Lower lobe of right lung (tissue), 2 donors: ENCODE measurements around the gene IL1F10. TPM values are rescaled to one million over a fixed set of nuclear protein-coding genes. Genes with fewer than 3 reads are reported as not detected.

Source experiments
- ATAC-seq, 2 donors: fragments of 200-7000 bp; cut with Tn5 transposase; one replicate each; pipeline ENCODE4 v1.9.1; 2020 to 2022; ENCODE audit warnings: mild to moderate bottlenecking in 2 of 2, moderate library complexity in 2 of 2
- DNase-seq: peaks from one replicate; pipeline ENCODE4 v3.0.0-alpha.2; 2020
- H3K27ac ChIP-seq: fragments of 200-600 bp; one replicate; pipeline ENCODE4 v1.8.0; 2022
- H3K27me3 ChIP-seq: fragments of 200-600 bp; one replicate; pipeline ENCODE4 v1.8.0; 2022; ENCODE audit warnings: low read depth
- H3K36me3 ChIP-seq: fragments of 200-600 bp; one replicate; pipeline ENCODE4 v1.8.0; 2022; ENCODE audit warnings: mild to moderate bottlenecking
- H3K4me1 ChIP-seq: fragments of 200-600 bp; one replicate; pipeline ENCODE4 v1.8.0; 2022
- H3K4me3 ChIP-seq: fragments of 200-600 bp; one replicate; pipeline ENCODE4 v1.8.0; 2022; ENCODE audit warnings: mild to moderate bottlenecking
- H3K9me3 ChIP-seq: fragments of 200-600 bp; one replicate; pipeline ENCODE4 v1.8.0; 2022
- CTCF ChIP-seq: fragments of 200-600 bp; IDR thresholded peaks from one replicate; pipeline ENCODE4 v1.8.0; 2022; ENCODE audit warnings: antibody characterized with exemption, mild to moderate bottlenecking
- intact Hi-C: fragments of 100-400 bp; cut with DNase I; formaldehyde crosslinking; loops from one replicate; pipeline ENCODE4 v1.11.0; 2022
- total RNA-seq: library from RNA; stranded (reverse); fragmentation: NEBNext Ultra II Directional; extraction: Animal tissue kit (Norgen Biotek cat#: 25700); gene quantifications from one replicate; pipeline ENCODE4 v1.2.1, GENCODE V29; 2021
- donor health status: DM: no; HTN: yes; CAD: no; lungs with severe emphysema.

The IL1F10 gene
- total RNA-seq, 1 donor from 2014 or later, result not detected

- no peak for ATAC-seq
- H3K4me3 ChIP-seq, result no peak within 1 kb of the TSS
- intact Hi-C loops, result no loop called here
- no peak for DNase-seq
- H3K4me1 ChIP-seq, result no peaks in the 10 kb centered on the region
- H3K36me3 ChIP-seq, result no peaks in the 10 kb centered on the region
- no peaks in the 10 kb centered on the region for H3K9me3 ChIP-seq
- H3K27me3 ChIP-seq, result no peaks in the 10 kb centered on the region
- TF ChIP-seq CTCF, result no peak
- no peak within 1 kb of the TSS for H3K27ac ChIP-seq
Observed at GRCh38 chr2:113058998-113059960, 8.5 kb upstream of the IL1F10 start, which contains the start of gene IL36RN. TSS of gene IL36RN (plus strand) at chr2:113059198. CDS start at chr2:113059439, 241 bp downstream.

- intact Hi-C loops, result no loop called here
- DNase-seq (no peak), ATAC-seq (no peak)
- Histone ChIP-seq H3K27ac (no peak overlapping the region), H3K4me3 (no peak overlapping the region), H3K9me3 (no peaks in the 10 kb centered on the region), H3K27me3 (no peaks in the 10 kb centered on the region), H3K4me1 (no peaks in the 10 kb centered on the region), H3K36me3 (no peaks in the 10 kb centered on the region)
- no peak for TF ChIP-seq CTCF
Observed at GRCh38 chr2:113060396-113060795, 7.4 kb upstream of the IL1F10 start.

- Histone ChIP-seq H3K4me1 (no peaks in the 10 kb centered on the region), H3K36me3 (no peaks in the 10 kb centered on the region), H3K9me3 (no peaks in the 10 kb centered on the region), H3K27me3 (no peaks in the 10 kb centered on the region), H3K27ac (no peak overlapping the region), H3K4me3 (no peak overlapping the region)
- intact Hi-C loops, result no loop called here
- no peak for TF ChIP-seq CTCF
- no peak for ATAC-seq
- DNase-seq, result no peak
Observed at GRCh38 chr2:113060796-113061195, 7.0 kb upstream of the IL1F10 start.

- ATAC-seq, result no peak
- Histone ChIP-seq H3K27me3 (no peaks in the 10 kb centered on the region), H3K4me1 (no peaks in the 10 kb centered on the region), H3K36me3 (no peaks in the 10 kb centered on the region), H3K27ac (no peak overlapping the region), H3K9me3 (no peaks in the 10 kb centered on the region), H3K4me3 (no peak overlapping the region)
- no peak for DNase-seq
- no peak for TF ChIP-seq CTCF
- intact Hi-C loops, result no loop called here
Observed at GRCh38 chr2:113061241-113061640, 6.5 kb upstream of the IL1F10 start.

GRCh38 chr2:113061896-113062770, 5.6 kb upstream of the IL1F10 start:
- ATAC-seq (no peak), DNase-seq (no peak)
- Histone ChIP-seq H3K4me1 (no peaks in the 10 kb centered on the region), H3K27ac (no peak overlapping the region), H3K36me3 (no peaks in the 10 kb centered on the region), H3K9me3 (no peaks in the 10 kb centered on the region), H3K4me3 (no peak overlapping the region), H3K27me3 (no peaks in the 10 kb centered on the region)
- TF ChIP-seq CTCF, result no peak
- intact Hi-C loops, result no loop called here
